PC-3 (cell line): ENCODE measurements around the gene HOXD11. TPM values are rescaled to one million over a fixed set of nuclear protein-coding genes. Genes with fewer than 3 reads are reported as not detected.
A peak's percentile ranks its signal among the peaks of the same experiment; 100 is the strongest.

Experiments
- ATAC-seq: fragments of 200-7000 bp; cut with Tn5 transposase; 2 replicates; pipeline ENCODE4 v1.9.1; 2020; ENCODE audit warnings: mild to moderate bottlenecking, moderate library complexity
- BruUV-seq: library from RNA; stranded (reverse); fragments of 400-500 nt; replicated peaks from 2 replicates; lab custom pipeline; 2021; lab: Mats Ljungman, UMichigan
- CTCF ChIA-PET: fragments of 300-600 bp; sonication (Branson Sonifier 250); formaldehyde crosslinking; loops from one replicate; lab custom pipeline; 2022; ENCODE audit warnings: antibody characterized with exemption; lab: Charles Lee
- POLR2A ChIA-PET: fragments of 300-600 bp; sonication (Branson Sonifier 250); formaldehyde crosslinking; loops from one replicate; lab custom pipeline; 2022; ENCODE audit warnings: antibody characterized with exemption; ENCODE audit not compliant: unreplicated experiment; lab: Charles Lee
- DNase-seq: peaks from one replicate; pipeline ENCODE4 v3.0.0-alpha.2; 2015
- H2AFZ ChIP-seq: fragments of 300-600 bp; sonication (generic); 2 replicates; pipeline ENCODE4 v1.6.0; 2016; ENCODE audit warnings: antibody characterized with exemption, low read length
- H3F3A ChIP-seq: fragments of 300-600 bp; sonication (generic); one replicate; pipeline ENCODE4 v1.6.0; 2017; ENCODE audit warnings: antibody characterized with exemption, low read length, control low read depth, mild to moderate bottlenecking; ENCODE audit not compliant: unreplicated experiment
- H3K27ac ChIP-seq: fragments of 300-600 bp; sonication (generic); 2 replicates; pipeline ENCODE4 v1.5.1; 2016; ENCODE audit warnings: mild to moderate bottlenecking, low read length
- H3K27me3 ChIP-seq: fragments of 300-600 bp; sonication (generic); 2 replicates; pipeline ENCODE4 v1.6.1; 2016; ENCODE audit warnings: low read length, mixed read lengths
- H3K36me3 ChIP-seq: fragments of 300-600 bp; sonication (generic); 2 replicates; pipeline ENCODE4 v1.6.1; 2016; ENCODE audit warnings: low read depth, mixed run types, low read length, mixed read lengths
- H3K4me1 ChIP-seq: fragments of 300-600 bp; sonication (generic); 2 replicates; pipeline ENCODE4 v1.5.1; 2016; ENCODE audit warnings: low read length; ENCODE audit not compliant: insufficient read depth
- H3K4me2 ChIP-seq: fragments of 300-600 bp; sonication (generic); 2 replicates; pipeline ENCODE4 v1.6.0; 2016; ENCODE audit warnings: low read length
- H3K4me3 ChIP-seq: fragments of 300-600 bp; sonication (generic); 2 replicates; pipeline ENCODE4 v1.5.1; 2016; ENCODE audit warnings: mild to moderate bottlenecking, low read length, mixed read lengths
- H3K79me2 ChIP-seq: fragments of 300-600 bp; sonication (generic); 2 replicates; pipeline ENCODE4 v1.6.1; 2017; ENCODE audit warnings: low read length, mixed read lengths
- H3K9ac ChIP-seq: fragments of 300-600 bp; sonication (generic); 2 replicates; pipeline ENCODE4 v1.6.0; 2016; ENCODE audit warnings: mild to moderate bottlenecking, low read length
- H3K9me2 ChIP-seq: fragments of 300-600 bp; sonication (generic); replicated peaks from 2 replicates; pipeline ENCODE4 v1.6.1; 2016; ENCODE audit warnings: mixed run types, low read length, mixed read lengths
- H3K9me3 ChIP-seq: fragments of 300-600 bp; sonication (generic); 2 replicates; pipeline ENCODE4 v1.6.1; 2016; ENCODE audit warnings: low read length, mixed read lengths
- H4K20me1 ChIP-seq: fragments of 300-600 bp; sonication (generic); 2 replicates; pipeline ENCODE4 v1.6.1; 2016; ENCODE audit warnings: low read length, mixed read lengths
- CTCF ChIP-seq: fragments of 300-600 bp; sonication (generic); conservative IDR thresholded peaks from 2 replicates; pipeline ENCODE4 v1.5.1; 2017; ENCODE audit warnings: antibody characterized with exemption, low read depth, mild to moderate bottlenecking, low read length
- EZH2 ChIP-seq: fragments of 300-600 bp; sonication (generic); IDR thresholded peaks from one replicate; pipeline ENCODE4 v1.6.1; 2017; ENCODE audit warnings: antibody characterized with exemption, mild to moderate bottlenecking, low read length; ENCODE audit not compliant: unreplicated experiment
- EZH2phosphoT487 ChIP-seq: fragments of 300-600 bp; sonication (generic); IDR thresholded peaks from 2 replicates; pipeline ENCODE4 v1.6.1; 2018; ENCODE audit warnings: mild to moderate bottlenecking, antibody characterized with exemption, low read length, borderline replicate concordance
- intact Hi-C: fragments of 100-400 bp; cut with micrococcal nuclease; formaldehyde crosslinking; loops from 2 replicates; pipeline ENCODE4 v1.9.0; 2023
- total RNA-seq: library from RNA; depleted of rRNA; stranded (reverse); fragments of >200 nt; gene quantifications from 2 replicates; pipeline ENCODE4 v1.2.3, GENCODE V29; 2014

HOXD11 gene
- total RNA-seq, 1 experiment from 2014 or later: not detected

GRCh38 chr2:176134035-176134434 lies 27.0 kb downstream of the HOXD11 start:
- no peak overlapping the region for H3K9ac ChIP-seq
- H3K9me2 ChIP-seq: no peaks in the 10 kb centered on the region
- intact Hi-C loops: no loop called here
- H3K4me1 ChIP-seq: peaks cover 27% of the 10 kb centered on the region
- no peak overlapping the region for H3K4me3 ChIP-seq
- ChIA-PET POLR2A (no interaction called here), CTCF (no interaction called here)
- no peak overlapping the region for H3K27ac ChIP-seq
- peaks cover 21% of the 10 kb centered on the region for H3K79me2 ChIP-seq
- H3F3A ChIP-seq: peaks cover 4% of the 10 kb centered on the region
- DNase-seq (no peak), ATAC-seq (no peak)
- no peaks in the 10 kb centered on the region for H4K20me1 ChIP-seq
- no TSS peak for BruUV-seq
- H3K27me3 ChIP-seq: no peaks in the 10 kb centered on the region
- H3K9me3 ChIP-seq: no peaks in the 10 kb centered on the region
- H3K4me2 ChIP-seq: no peak overlapping the region
- no peak for TF ChIP-seq EZH2phosphoT487
- no peak for TF ChIP-seq CTCF
- no peak for TF ChIP-seq EZH2
- H2AFZ ChIP-seq: no peak overlapping the region
- H3K36me3 ChIP-seq: no peaks in the 10 kb centered on the region

- H3K4me1 ChIP-seq: peaks cover 27% of the 10 kb centered on the region
- H3K79me2 ChIP-seq: peaks cover 21% of the 10 kb centered on the region
- H2AFZ ChIP-seq: no peak overlapping the region
- H3K36me3 ChIP-seq: no peaks in the 10 kb centered on the region
- no TSS peak for BruUV-seq
- DNase-seq (peak; percentile 28), ATAC-seq (peak; percentile 10; the same call in 1 of the 2 replicates)
- H4K20me1 ChIP-seq: no peaks in the 10 kb centered on the region
- no peak overlapping the region for H3K4me3 ChIP-seq
- no peaks in the 10 kb centered on the region for H3K9me2 ChIP-seq
- H3K9ac ChIP-seq: no peak overlapping the region
- no peak overlapping the region; the same call in 1 of the 2 replicates for H3K4me2 ChIP-seq
- peaks cover 4% of the 10 kb centered on the region for H3F3A ChIP-seq
- H3K27me3 ChIP-seq: no peaks in the 10 kb centered on the region
- no peak for TF ChIP-seq EZH2
- no peaks in the 10 kb centered on the region for H3K9me3 ChIP-seq
- POLR2A ChIA-PET: no interaction called here
- intact Hi-C loops: no loop called here
- H3K27ac ChIP-seq: no peak overlapping the region
- CTCF ChIA-PET: no interaction called here
Observed at GRCh38 chr2:176135035-176135440, 28.0 kb downstream of the HOXD11 start.

GRCh38 chr2:176136374-176137251 lies 29.5 kb downstream of the HOXD11 start:
- peaks cover 21% of the 10 kb centered on the region for H3K79me2 ChIP-seq
- ATAC-seq: peak; percentile 54
- H3K27ac ChIP-seq: peak overlapping the region; percentile 15
- H3K4me3 ChIP-seq: peak overlapping the region; percentile 91
- ChIA-PET POLR2A (interaction anchor here (0.5 to 0.6 kb wide), 3 partner anchors 399 to 650 kb away, joined by 3 to 4 read pairs (median 4); no protein-coding TSS in a partner anchor), CTCF (interaction anchor here (0.6 to 1.1 kb wide), 4 partner anchors 418 to 1061 kb away, joined by 3 read pairs; no protein-coding TSS in a partner anchor)
- no peaks in the 10 kb centered on the region for H3K27me3 ChIP-seq
- H3K9ac ChIP-seq: peak overlapping the region; percentile 73
- H2AFZ ChIP-seq: peak overlapping the region; percentile 90
- intact Hi-C loops: loop anchor here (2.0 kb wide), 2 partner anchors 132 to 310 kb away; partner anchors contain the start of gene MTX2
- H3K36me3 ChIP-seq: no peaks in the 10 kb centered on the region
- H3K9me3 ChIP-seq: no peaks in the 10 kb centered on the region
- H3K4me2 ChIP-seq: peak overlapping the region; percentile 94
- no TSS peak for BruUV-seq
- H4K20me1 ChIP-seq: no peaks in the 10 kb centered on the region
- no peak for TF ChIP-seq EZH2phosphoT487
- no peak; the same call in 1 of the 2 replicates for TF ChIP-seq CTCF
- no peak for TF ChIP-seq EZH2
- no peaks in the 10 kb centered on the region for H3K9me2 ChIP-seq
- peaks cover 18% of the 10 kb centered on the region for H3K4me1 ChIP-seq
- H3F3A ChIP-seq: peaks cover 4% of the 10 kb centered on the region
- peak; percentile 56 for DNase-seq
